Subcutaneous abdominal adipose tissue (tissue), 5 donors: Measurements from ENCODE around the gene PPP1R14C.

Source experiments
- H3K27ac ChIP-seq: one replicate; pipeline ENCODE4 v1.7.0; 2013; ENCODE audit warnings: low read depth, mild to moderate bottlenecking, inconsistent platforms, low read length, moderate library complexity
- H3K27me3 ChIP-seq, 5 donors: one replicate each; pipeline ENCODE4 v1.7.0; 2013; ENCODE audit warnings: low read length in 5 of 5, inconsistent platforms in 1 of 5; ENCODE audit not compliant: control insufficient read depth in 5 of 5, insufficient read depth in 4 of 5
- H3K36me3 ChIP-seq, 5 donors: one replicate each; pipeline ENCODE4 v1.7.0; 2013; ENCODE audit warnings: low read length in 5 of 5; ENCODE audit not compliant: control insufficient read depth in 5 of 5, insufficient read depth in 5 of 5
- H3K4me1 ChIP-seq, 5 donors: one replicate each; pipeline ENCODE4 v1.7.0; 2013; ENCODE audit warnings: low read length in 5 of 5, mild to moderate bottlenecking in 3 of 5, moderate library complexity in 1 of 5; ENCODE audit not compliant: control insufficient read depth in 5 of 5, insufficient read depth in 5 of 5
- H3K4me3 ChIP-seq, 5 donors: one replicate each; pipeline ENCODE4 v1.7.0; 2013; ENCODE audit warnings: low read length in 5 of 5, low read depth in 1 of 5
- H3K9ac ChIP-seq, 5 donors: one replicate each; pipeline ENCODE4 v1.7.0; 2013; ENCODE audit warnings: low read length in 5 of 5, mild to moderate bottlenecking in 4 of 5, moderate library complexity in 3 of 5
- H3K9me3 ChIP-seq, 5 donors: one replicate each; pipeline ENCODE4 v1.7.0; 2013; ENCODE audit warnings: low read length in 5 of 5; ENCODE audit not compliant: control insufficient read depth in 5 of 5
- donor health status: healthy.
- donor health status: healthy.
- donor health status: healthy.
- donor health status: healthy.
- donor health status: healthy.

Gene PPP1R14C

GRCh38 chr6:150146436-150146835 is 3.6 kb downstream of the PPP1R14C start:
- H3K4me3 ChIP-seq: no peak overlapping the region
- no peak overlapping the region for H3K9ac ChIP-seq
- H3K36me3 ChIP-seq: no peaks in the 10 kb centered on the region
- H3K27me3 ChIP-seq: peaks cover 29 to 58% (median 32%) of the 10 kb centered on the region in 5 donors
- no peak overlapping the region for H3K27ac ChIP-seq
- H3K4me1 ChIP-seq: peaks cover 0 to 22% (median 17%) of the 10 kb centered on the region in 5 donors
- no peaks in the 10 kb centered on the region for H3K9me3 ChIP-seq

- H3K27me3 ChIP-seq: peaks cover 17 to 45% (median 22%) of the 10 kb centered on the region in 5 donors
- peaks cover 0 to 7% (median 0%) of the 10 kb centered on the region in 5 donors for H3K4me1 ChIP-seq
- H3K4me3 ChIP-seq: no peak overlapping the region
- H3K9ac ChIP-seq: no peak overlapping the region
- H3K9me3 ChIP-seq: no peaks in the 10 kb centered on the region
- no peak overlapping the region for H3K27ac ChIP-seq
- no peaks in the 10 kb centered on the region for H3K36me3 ChIP-seq
Measured at GRCh38 chr6:150149146-150149545, 6.3 kb downstream of the PPP1R14C start.

- H3K9ac ChIP-seq: no peak overlapping the region
- H3K9me3 ChIP-seq: no peaks in the 10 kb centered on the region
- H3K4me1 ChIP-seq: peaks cover 0 to 6% (median 0%) of the 10 kb centered on the region in 5 donors
- no peak overlapping the region for H3K4me3 ChIP-seq
- H3K36me3 ChIP-seq: no peaks in the 10 kb centered on the region
- peaks cover 9 to 36% (median 18%) of the 10 kb centered on the region in 5 donors for H3K27me3 ChIP-seq
- H3K27ac ChIP-seq: no peak overlapping the region
Measured at GRCh38 chr6:150150458-150150820, 7.6 kb downstream of the PPP1R14C start.

- Histone ChIP-seq H3K27me3 (peaks cover 9 to 35% (median 18%) of the 10 kb centered on the region in 5 donors), H3K9ac (no peak overlapping the region), H3K27ac (no peak overlapping the region), H3K36me3 (no peaks in the 10 kb centered on the region), H3K4me1 (peaks cover 0 to 6% (median 0%) of the 10 kb centered on the region in 5 donors), H3K4me3 (no peak overlapping the region), H3K9me3 (no peaks in the 10 kb centered on the region)
Measured at GRCh38 chr6:150150821-150151646, 8.2 kb downstream of the PPP1R14C start.

GRCh38 chr6:150152891-150153876 is 10.3 kb downstream of the PPP1R14C start:
- Histone ChIP-seq H3K4me1 (peaks cover 0 to 6% (median 0%) of the 10 kb centered on the region in 5 donors), H3K27ac (no peak overlapping the region), H3K36me3 (no peaks in the 10 kb centered on the region), H3K9me3 (no peaks in the 10 kb centered on the region), H3K9ac (no peak overlapping the region), H3K27me3 (peaks cover 9 to 37% (median 16%) of the 10 kb centered on the region in 5 donors), H3K4me3 (no peak overlapping the region)

GRCh38 chr6:150153905-150154492 is 11.2 kb downstream of the PPP1R14C start:
- peaks cover 9 to 29% (median 15%) of the 10 kb centered on the region in 5 donors for H3K27me3 ChIP-seq
- H3K4me3 ChIP-seq: no peak overlapping the region
- peaks cover 0 to 6% (median 0%) of the 10 kb centered on the region in 5 donors for H3K4me1 ChIP-seq
- H3K9ac ChIP-seq: no peak overlapping the region
- no peak overlapping the region for H3K27ac ChIP-seq
- no peaks in the 10 kb centered on the region for H3K9me3 ChIP-seq
- H3K36me3 ChIP-seq: no peaks in the 10 kb centered on the region

GRCh38 chr6:150156460-150156859 is 13.6 kb downstream of the PPP1R14C start:
- H3K27ac ChIP-seq: no peak overlapping the region
- H3K36me3 ChIP-seq: no peaks in the 10 kb centered on the region
- H3K9me3 ChIP-seq: no peaks in the 10 kb centered on the region
- no peak overlapping the region for H3K4me3 ChIP-seq
- H3K27me3 ChIP-seq: peaks cover under 1 to 16% (median 6%) of the 10 kb centered on the region in 5 donors
- no peak overlapping the region for H3K9ac ChIP-seq
- peaks cover 0 to 6% (median 0%) of the 10 kb centered on the region in 5 donors for H3K4me1 ChIP-seq

GRCh38 chr6:150157081-150157480 is 14.2 kb downstream of the PPP1R14C start:
- H3K9ac ChIP-seq: no peak overlapping the region
- H3K36me3 ChIP-seq: no peaks in the 10 kb centered on the region
- H3K27ac ChIP-seq: no peak overlapping the region
- H3K27me3 ChIP-seq: peaks cover 0 to 15% (median 6%) of the 10 kb centered on the region in 5 donors
- no peak overlapping the region for H3K4me3 ChIP-seq
- H3K9me3 ChIP-seq: no peaks in the 10 kb centered on the region
- H3K4me1 ChIP-seq: peaks cover 0 to 6% (median 0%) of the 10 kb centered on the region in 5 donors

- H3K27ac ChIP-seq: no peak overlapping the region
- H3K36me3 ChIP-seq: no peaks in the 10 kb centered on the region
- no peak overlapping the region for H3K9ac ChIP-seq
- no peaks in the 10 kb centered on the region for H3K9me3 ChIP-seq
- H3K27me3 ChIP-seq: peaks cover 0 to 5% (median 0%) of the 10 kb centered on the region in 5 donors
- H3K4me3 ChIP-seq: no peak overlapping the region
- no peaks in the 10 kb centered on the region for H3K4me1 ChIP-seq
Measured at GRCh38 chr6:150159757-150160156, 16.9 kb downstream of the PPP1R14C start.
